Trophoblast cell (in vitro differentiated cells and primary cell): ENCODE results near the gene AMD1.

ENCODE experiments used
- DNase-seq, 2 donors: peaks; one replicate each; pipeline ENCODE4 v3.0.0-alpha.2; 2016
- H2AFZ ChIP-seq: 2 replicates; pipeline ENCODE4 v1.6.1; 2013; ENCODE audit warnings: low read length, moderate library complexity, mild to moderate bottlenecking; ENCODE audit not compliant: insufficient read depth, poor library complexity
- H2AK5ac ChIP-seq: 2 replicates; pipeline ENCODE4 v1.6.1; 2013; ENCODE audit warnings: mild to moderate bottlenecking, low read length
- H2BK120ac ChIP-seq: 2 replicates; pipeline ENCODE4 v1.6.1; 2013; ENCODE audit warnings: low read length, mild to moderate bottlenecking, moderate library complexity; ENCODE audit not compliant: insufficient read depth, poor library complexity
- H2BK12ac ChIP-seq: 2 replicates; pipeline ENCODE4 v1.6.1; 2013; ENCODE audit warnings: mild to moderate bottlenecking, low read length, moderate library complexity
- H2BK5ac ChIP-seq: 2 replicates; pipeline ENCODE4 v1.6.1; 2013; ENCODE audit warnings: low read length, low read depth, moderate library complexity, mild to moderate bottlenecking; ENCODE audit not compliant: poor library complexity
- H3K14ac ChIP-seq: 2 replicates; pipeline ENCODE4 v1.6.1; 2013; ENCODE audit warnings: mild to moderate bottlenecking, low read length
- H3K18ac ChIP-seq: 2 replicates; pipeline ENCODE4 v1.6.1; 2013; ENCODE audit warnings: mild to moderate bottlenecking, low read length
- H3K23ac ChIP-seq: 2 replicates; pipeline ENCODE4 v1.6.1; 2013; ENCODE audit warnings: low read length
- H3K27ac ChIP-seq: 2 replicates; pipeline ENCODE4 v1.5.1; 2013; ENCODE audit warnings: low read depth, mild to moderate bottlenecking, inconsistent platforms, low read length, moderate library complexity
- H3K27me3 ChIP-seq: 2 replicates; pipeline ENCODE4 v1.6.1; 2013; ENCODE audit warnings: inconsistent platforms, mild to moderate bottlenecking, low read length, moderate library complexity; ENCODE audit not compliant: insufficient read depth
- H3K36me3 ChIP-seq, 2 experiments: 1 replicate in 1 of 2; 2 replicates in 1 of 2; pipeline ENCODE4 v1.6.1; 2013; ENCODE audit warnings: low read length in 2 of 2, mild to moderate bottlenecking in 2 of 2, moderate library complexity in 1 of 2; ENCODE audit not compliant: insufficient read depth in 2 of 2, control insufficient read depth in 1 of 2
- H3K4ac ChIP-seq: 2 replicates; pipeline ENCODE4 v1.6.1; 2013; ENCODE audit warnings: low read depth, mild to moderate bottlenecking, low read length, moderate library complexity
- H3K4me1 ChIP-seq, 2 experiments: 1 replicate in 1 of 2; 2 replicates in 1 of 2; pipeline ENCODE4 v1.6.1; 2013; ENCODE audit warnings: low read length in 2 of 2, mild to moderate bottlenecking in 2 of 2, moderate library complexity in 1 of 2; ENCODE audit not compliant: insufficient read depth in 2 of 2, control insufficient read depth in 1 of 2
- H3K4me2 ChIP-seq: 2 replicates; pipeline ENCODE4 v1.6.1; 2013; ENCODE audit warnings: inconsistent platforms, mild to moderate bottlenecking, low read length, moderate library complexity
- H3K4me3 ChIP-seq: 2 replicates; pipeline ENCODE4 v1.5.1; 2013; ENCODE audit warnings: mild to moderate bottlenecking, low read depth, low read length, inconsistent platforms
- H3K79me1 ChIP-seq: one replicate; pipeline ENCODE4 v1.6.1; 2013; ENCODE audit warnings: low read length
- H3K79me2 ChIP-seq: 2 replicates; pipeline ENCODE4 v1.6.1; 2013; ENCODE audit warnings: low read length, mild to moderate bottlenecking; ENCODE audit not compliant: control insufficient read depth, insufficient read depth, poor library complexity
- H3K9ac ChIP-seq: 2 replicates; pipeline ENCODE4 v1.6.1; 2013; ENCODE audit warnings: mild to moderate bottlenecking, low read length
- H3K9me3 ChIP-seq: 2 replicates; pipeline ENCODE4 v1.6.1; 2013; ENCODE audit warnings: low read depth, mild to moderate bottlenecking, control low read depth, inconsistent platforms, low read length; ENCODE audit not compliant: insufficient read depth
- H4K12ac ChIP-seq: 2 replicates; pipeline ENCODE4 v1.6.1; 2013; ENCODE audit warnings: low read depth, mild to moderate bottlenecking, low read length, moderate library complexity
- H4K8ac ChIP-seq: 2 replicates; pipeline ENCODE4 v1.6.1; 2013; ENCODE audit warnings: low read depth, mild to moderate bottlenecking, low read length, moderate library complexity
- H4K91ac ChIP-seq: one replicate; pipeline ENCODE4 v1.6.1; 2013; ENCODE audit warnings: low read depth, mild to moderate bottlenecking, low read length, moderate library complexity
- WGBS: extraction: QIAGEN DNeasy Blood & Tissue Kit; methylation state at CpG from one replicate; pipeline ENCODE4 v1.1.7; 2013; ENCODE audit warnings: missing lambda C conversion rate; ENCODE audit not compliant: insufficient read length, insufficient coverage; ENCODE audit errors: extremely low coverage; 5-methylcytosine and 5-hydroxymethylcytosine counted together

The AMD1 gene

GRCh38 chr6:110875548-110876169 lies 1.1 kb downstream of the AMD1 start:
- peak overlapping the region; percentile 48 for H2AK5ac ChIP-seq
- H3K9me3 ChIP-seq: no peaks in the 10 kb centered on the region
- H3K4me1 ChIP-seq: peaks cover 2% of the 10 kb centered on the region in 2 experiments
- peak overlapping the region; percentile 98 for H3K4me3 ChIP-seq
- peak overlapping the region; percentile 80 for H3K18ac ChIP-seq
- no peaks in the 10 kb centered on the region for H3K27me3 ChIP-seq
- peak overlapping the region; percentile 92 for H2AFZ ChIP-seq
- no peak overlapping the region for H3K23ac ChIP-seq
- DNase-seq: peak; percentile 83 to 93
- WGBS: no CpG with 5 or more reads among the region's 61 CpGs
- H2BK12ac ChIP-seq: no peak overlapping the region
- H3K14ac ChIP-seq: peak overlapping the region; percentile 98
- H4K91ac ChIP-seq: peak overlapping the region; percentile 93
- peak overlapping the region; percentile 86 for H4K8ac ChIP-seq
- H2BK5ac ChIP-seq: peak overlapping the region; percentile 88
- H4K12ac ChIP-seq: peak overlapping the region; percentile 77
- H3K9ac ChIP-seq: peak overlapping the region; percentile 97
- peak overlapping the region; percentile 92 for H2BK120ac ChIP-seq
- no peaks in the 10 kb centered on the region for H3K36me3 ChIP-seq
- peaks cover 19% of the 10 kb centered on the region for H3K79me1 ChIP-seq
- peaks cover 28% of the 10 kb centered on the region for H3K79me2 ChIP-seq
- H3K4me2 ChIP-seq: peak overlapping the region; percentile 85
- H3K4ac ChIP-seq: peak overlapping the region; percentile 97
- H3K27ac ChIP-seq: peak overlapping the region; percentile 87

- peak overlapping the region; percentile 88 for H2BK5ac ChIP-seq
- peak overlapping the region; percentile 97 for H3K4ac ChIP-seq
- H3K14ac ChIP-seq: peak overlapping the region; percentile 98
- no peak overlapping the region for H4K12ac ChIP-seq
- H4K8ac ChIP-seq: peak overlapping the region; percentile 86
- H3K18ac ChIP-seq: peak overlapping the region; percentile 80
- no peaks in the 10 kb centered on the region for H3K9me3 ChIP-seq
- DNase-seq: peak; percentile 87 to 93
- peaks cover 2 to 4% of the 10 kb centered on the region in 2 experiments for H3K4me1 ChIP-seq
- H3K79me2 ChIP-seq: peaks cover 31% of the 10 kb centered on the region
- no peak overlapping the region for H2BK120ac ChIP-seq
- peak overlapping the region; percentile 98 for H3K4me3 ChIP-seq
- peak overlapping the region; percentile 97 for H3K9ac ChIP-seq
- H3K27ac ChIP-seq: peak overlapping the region; percentile 87
- H3K27me3 ChIP-seq: no peaks in the 10 kb centered on the region
- H2BK12ac ChIP-seq: no peak overlapping the region
- peak overlapping the region; percentile 48 for H2AK5ac ChIP-seq
- H3K79me1 ChIP-seq: peaks cover 19% of the 10 kb centered on the region
- no peak overlapping the region for H3K23ac ChIP-seq
- H4K91ac ChIP-seq: no peak overlapping the region
- WGBS: no CpG with 5 or more reads among the region's 29 CpGs
- H3K4me2 ChIP-seq: peak overlapping the region; percentile 85
- no peak overlapping the region for H2AFZ ChIP-seq
- no peaks in the 10 kb centered on the region for H3K36me3 ChIP-seq
Measured at GRCh38 chr6:110876170-110876773, 1.7 kb downstream of the AMD1 start.

GRCh38 chr6:110876806-110877564 lies 2.4 kb downstream of the AMD1 start:
- WGBS: no CpG with 5 or more reads among the region's 10 CpGs

DNA sequence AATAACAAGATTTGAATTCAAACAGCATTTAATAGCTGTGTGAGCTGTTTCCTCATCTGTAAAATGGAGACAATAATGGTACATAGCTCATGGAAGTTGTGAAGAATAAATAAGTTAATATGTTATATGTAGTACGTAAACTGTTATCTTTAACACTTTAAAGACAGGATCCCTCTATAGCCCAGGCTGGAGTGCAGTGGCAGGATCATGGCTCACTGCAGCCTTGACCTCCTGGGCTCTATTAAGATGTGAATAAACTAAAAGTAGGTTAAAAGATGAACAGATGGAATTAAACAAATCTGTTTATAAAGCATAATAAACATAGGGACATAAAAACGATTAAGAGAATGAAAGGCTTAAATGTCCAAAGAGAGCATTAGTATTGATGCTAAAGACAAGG lies 3.0 kb downstream of the AMD1 start:
- H3K27ac ChIP-seq: no peak overlapping the region
- H3K79me2 ChIP-seq: peaks cover 36% of the 10 kb centered on the region
- peaks cover 2 to 7% of the 10 kb centered on the region in 2 experiments for H3K4me1 ChIP-seq
- H3K4me3 ChIP-seq: no peak overlapping the region
- H2BK5ac ChIP-seq: no peak overlapping the region
- peak overlapping the region; percentile 85 for H3K4me2 ChIP-seq
- H2BK12ac ChIP-seq: no peak overlapping the region
- H2AK5ac ChIP-seq: no peak overlapping the region
- H3K4ac ChIP-seq: no peak overlapping the region
- H3K23ac ChIP-seq: no peak overlapping the region
- H4K91ac ChIP-seq: no peak overlapping the region
- DNase-seq: no peak
- no peak overlapping the region for H4K8ac ChIP-seq
- H3K79me1 ChIP-seq: peaks cover 19% of the 10 kb centered on the region
- no peaks in the 10 kb centered on the region for H3K9me3 ChIP-seq
- WGBS: no CpG with 5 or more reads among the region's 2 CpGs
- no peaks in the 10 kb centered on the region for H3K27me3 ChIP-seq
- H2BK120ac ChIP-seq: no peak overlapping the region
- no peak overlapping the region for H3K14ac ChIP-seq
- no peak overlapping the region for H3K9ac ChIP-seq
- no peak overlapping the region for H2AFZ ChIP-seq
- peaks cover 0 to 2% of the 10 kb centered on the region in 2 experiments for H3K36me3 ChIP-seq
- H3K18ac ChIP-seq: no peak overlapping the region
- no peak overlapping the region for H4K12ac ChIP-seq

More at GRCh38 chr6:110876806-110877564, 2.4 kb downstream of the AMD1 start:
- DNase-seq: peak in 1 of 2 donors; percentile 51
- Histone ChIP-seq H4K91ac (no peak overlapping the region), H2BK12ac (no peak overlapping the region), H3K4me2 (peak overlapping the region; percentile 85), H2BK5ac (no peak overlapping the region), H4K8ac (no peak overlapping the region), H2AK5ac (no peak overlapping the region), H3K9me3 (no peaks in the 10 kb centered on the region), H3K23ac (no peak overlapping the region), H3K4ac (peak overlapping the region; percentile 97), H3K4me3 (peak overlapping the region; percentile 60), H3K18ac (no peak overlapping the region), H3K36me3 (peaks cover 0 to 2% of the 10 kb centered on the region in 2 experiments), H3K4me1 (peaks cover 2 to 7% of the 10 kb centered on the region in 2 experiments), H3K27ac (no peak overlapping the region), H3K27me3 (no peaks in the 10 kb centered on the region), H4K12ac (no peak overlapping the region), H3K9ac (no peak overlapping the region), H3K79me1 (peaks cover 19% of the 10 kb centered on the region), H2BK120ac (no peak overlapping the region), H3K14ac (no peak overlapping the region), H2AFZ (no peak overlapping the region), H3K79me2 (peaks cover 35% of the 10 kb centered on the region)
